ENCODE data around the gene MT2A.
A peak's percentile ranks its signal among the peaks of the same experiment; 100 is the strongest.
"Not testable (repeated sequence)": the region's sequence is repeated elsewhere in the genome, so short reads cannot be mapped to it uniquely, and the experiment has no call there.

Gene MT2A

GRCh38 chr16:56608043-56608875 lies at the start of gene MT2A:
MT2A (plus strand) TSS chr16:56608584; CDS start chr16:56608656, 72 bp downstream.
- peak; percentile 87 for DNase-seq (ENCODE audit: low spot score)

GRCh38 chr16:56559109-56559508 lies 49.3 kb upstream of the MT2A start:
- DNase-seq (ENCODE audit: low spot score), result no peak

GRCh38 chr16:56560447-56560846 lies 47.9 kb upstream of the MT2A start:
- no peak for DNase-seq (ENCODE audit: low spot score)

GRCh38 chr16:56561126-56561525 lies 47.3 kb upstream of the MT2A start:
- DNase-seq (ENCODE audit: low spot score), result no peak

GRCh38 chr16:56564793-56565477 lies 43.4 kb upstream of the MT2A start, which contains the start of gene MT4:
MT4 (plus strand) TSS chr16:56565073; CDS start chr16:56565129, 56 bp downstream.
- no peak for DNase-seq (ENCODE audit: low spot score)

- DNase-seq (ENCODE audit: low spot score), result no peak
Observed at GRCh38 chr16:56569971-56570370, 38.4 kb upstream of the MT2A start.

GRCh38 chr16:56571525-56571924 lies 36.9 kb upstream of the MT2A start:
- DNase-seq (ENCODE audit: low spot score), result no peak

GRCh38 chr16:56574625-56575024 lies 33.8 kb upstream of the MT2A start:
- DNase-seq (ENCODE audit: low spot score), result no peak

GRCh38 chr16:56576585-56577299 lies 31.6 kb upstream of the MT2A start:
- no peak for DNase-seq (ENCODE audit: low spot score)

GRCh38 chr16:56577300-56577625 lies 31.1 kb upstream of the MT2A start:
- DNase-seq (ENCODE audit: low spot score), result no peak

GRCh38 chr16:56580391-56581048 lies 27.9 kb upstream of the MT2A start:
- DNase-seq (ENCODE audit: low spot score), result no peak

GRCh38 chr16:56582911-56583310 lies 25.5 kb upstream of the MT2A start:
- DNase-seq (ENCODE audit: low spot score), result not testable (repeated sequence)

GRCh38 chr16:56583351-56584168 lies 24.8 kb upstream of the MT2A start:
- DNase-seq (ENCODE audit: low spot score), result no peak

GRCh38 chr16:56584276-56584675 lies 24.1 kb upstream of the MT2A start:
- no peak for DNase-seq (ENCODE audit: low spot score)

- no peak for DNase-seq (ENCODE audit: low spot score)
Observed at GRCh38 chr16:56588781-56589140, 19.6 kb upstream of the MT2A start.

GRCh38 chr16:56589141-56590039 lies 19.0 kb upstream of the MT2A start, which contains the start of gene MT3:
MT3 (plus strand) TSS chr16:56589528; CDS start chr16:56589591, 63 bp downstream.
- peak; percentile 65 for DNase-seq (ENCODE audit: low spot score)

GRCh38 chr16:56591377-56592060 lies 16.9 kb upstream of the MT2A start:
- DNase-seq (ENCODE audit: low spot score), result no peak

GRCh38 chr16:56593573-56594291 lies 14.7 kb upstream of the MT2A start:
- DNase-seq (ENCODE audit: low spot score), result no peak

GRCh38 chr16:56594292-56594619 lies 14.1 kb upstream of the MT2A start:
- no peak for DNase-seq (ENCODE audit: low spot score)
